Activated CD4-positive, alpha-beta T cell treated with anti-CD3 and anti-CD28 coated beads, Interleukin-2, Interleukin-6, amounts not matched to agents 100 ng/mL and 50 ng/mL, durations not matched to agents 16 hours and 8 hours (primary cell): ENCODE measurements around the gene HOXD11.

Experiments
- DNase-seq: peaks from one replicate; pipeline ENCODE4 v3.0.0-alpha.2; 2020

Gene HOXD11

GRCh38 chr2:176122683-176123410, 15.8 kb downstream of the HOXD11 start, which contains the start of gene HOXD9:
Gene HOXD9 (plus strand): TSS chr2:176122719. CDS start chr2:176122769, 50 bp downstream.
- DNase-seq, result no peak

- DNase-seq, result no peak
Observed at GRCh38 chr2:176123411-176124109, 16.5 kb downstream of the HOXD11 start.

- no peak for DNase-seq
Observed at GRCh38 chr2:176124110-176124946, 17.2 kb downstream of the HOXD11 start.

GRCh38 chr2:176124947-176125771, 18.1 kb downstream of the HOXD11 start:
- DNase-seq, result no peak

GRCh38 chr2:176125772-176126054, 18.6 kb downstream of the HOXD11 start:
- no peak for DNase-seq

GRCh38 chr2:176126929-176127773, 20.1 kb downstream of the HOXD11 start:
- peak; percentile 56 for DNase-seq

- DNase-seq, result no peak
Observed at GRCh38 chr2:176127774-176128072, 20.6 kb downstream of the HOXD11 start.

- DNase-seq, result no peak
Observed at GRCh38 chr2:176128172-176128981, 21.3 kb downstream of the HOXD11 start.

- no peak for DNase-seq
Observed at GRCh38 chr2:176128982-176129796, 22.1 kb downstream of the HOXD11 start, which contains the start of gene HOXD8. Gene HOXD8 (plus strand): TSS chr2:176129705. CDS start chr2:176130367, 662 bp downstream.

- DNase-seq, result no peak
Observed at GRCh38 chr2:176129813-176130146, 22.7 kb downstream of the HOXD11 start.

GRCh38 chr2:176130147-176130956, 23.3 kb downstream of the HOXD11 start:
- DNase-seq, result peak; percentile 16

GRCh38 chr2:176130957-176131847, 24.1 kb downstream of the HOXD11 start:
- DNase-seq, result no peak

- no peak for DNase-seq
Observed at GRCh38 chr2:176131848-176132158, 24.7 kb downstream of the HOXD11 start.

- no peak for DNase-seq
Observed at GRCh38 chr2:176132205-176133171, 25.4 kb downstream of the HOXD11 start.

- DNase-seq, result no peak
Observed at GRCh38 chr2:176133389-176133788, 26.3 kb downstream of the HOXD11 start.

- DNase-seq, result no peak
Observed at GRCh38 chr2:176134035-176134434, 27.0 kb downstream of the HOXD11 start.

- DNase-seq, result no peak
Observed at GRCh38 chr2:176135035-176135440, 28.0 kb downstream of the HOXD11 start.
